Measurements from ENCODE around the gene SBNO1.
"Not testable (repeated sequence)": the region's sequence is repeated elsewhere in the genome, so short reads cannot be mapped to it uniquely, and the experiment has no call there.

The SBNO1 gene

GRCh38 chr12:123388177-123388950 lies 23.7 kb upstream of the SBNO1 start:
- peak; percentile 8 for DNase-seq

DNA sequence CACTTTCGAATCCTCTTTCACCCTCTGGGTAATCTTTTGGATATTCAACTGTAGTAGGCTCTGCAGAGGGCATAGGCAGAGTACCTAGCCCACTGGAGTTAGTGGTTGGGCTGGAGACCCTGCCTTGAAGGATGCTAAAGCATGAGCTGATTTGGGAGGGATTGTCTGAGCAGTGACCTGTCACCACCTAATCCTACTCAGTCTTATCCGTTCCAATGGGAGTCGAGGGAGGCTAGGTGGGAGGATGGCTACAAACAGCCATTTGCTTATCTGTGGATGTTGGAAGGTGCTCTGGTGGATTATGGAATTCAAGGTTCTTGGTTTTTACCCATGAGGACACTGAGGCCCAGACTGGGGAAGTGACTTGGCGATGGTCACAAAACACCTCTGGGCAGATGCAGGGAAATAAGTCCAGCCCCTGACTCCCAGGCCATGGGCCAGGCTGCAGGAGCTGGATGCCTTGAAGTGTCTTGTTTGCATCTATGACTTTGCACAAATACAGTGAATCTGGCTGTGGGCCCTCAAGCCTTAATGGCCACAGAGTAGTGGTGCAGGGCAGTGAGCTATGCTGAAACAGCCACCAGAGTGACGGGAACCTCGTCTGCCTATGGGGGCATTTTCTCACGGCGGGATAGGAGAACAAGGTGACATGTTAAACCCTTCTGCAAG lies 23.0 kb upstream of the SBNO1 start:
- no peak for DNase-seq

DNA sequence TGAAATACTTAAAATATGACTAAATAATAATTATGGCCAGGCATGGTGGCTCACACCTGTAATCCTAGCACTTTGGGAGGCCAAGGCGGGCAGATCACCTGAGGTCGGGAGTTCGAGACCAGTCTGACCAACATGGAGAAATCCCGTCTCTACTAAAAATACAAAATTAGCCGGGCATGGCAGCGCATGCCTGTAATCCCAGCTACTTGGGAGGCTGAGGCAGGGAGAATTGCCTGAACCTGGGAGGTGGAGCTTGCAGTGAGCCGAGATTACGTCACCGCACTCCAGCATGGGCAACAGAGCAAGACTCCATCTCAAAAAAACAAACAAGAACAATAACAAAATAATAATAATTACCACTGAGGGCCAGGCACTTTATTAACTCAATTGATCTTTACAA lies 20.9 kb upstream of the SBNO1 start:
- not testable (repeated sequence) for DNase-seq

- DNase-seq, result no peak
Observed at GRCh38 chr12:123384994-123385376, 20.3 kb upstream of the SBNO1 start.

DNA sequence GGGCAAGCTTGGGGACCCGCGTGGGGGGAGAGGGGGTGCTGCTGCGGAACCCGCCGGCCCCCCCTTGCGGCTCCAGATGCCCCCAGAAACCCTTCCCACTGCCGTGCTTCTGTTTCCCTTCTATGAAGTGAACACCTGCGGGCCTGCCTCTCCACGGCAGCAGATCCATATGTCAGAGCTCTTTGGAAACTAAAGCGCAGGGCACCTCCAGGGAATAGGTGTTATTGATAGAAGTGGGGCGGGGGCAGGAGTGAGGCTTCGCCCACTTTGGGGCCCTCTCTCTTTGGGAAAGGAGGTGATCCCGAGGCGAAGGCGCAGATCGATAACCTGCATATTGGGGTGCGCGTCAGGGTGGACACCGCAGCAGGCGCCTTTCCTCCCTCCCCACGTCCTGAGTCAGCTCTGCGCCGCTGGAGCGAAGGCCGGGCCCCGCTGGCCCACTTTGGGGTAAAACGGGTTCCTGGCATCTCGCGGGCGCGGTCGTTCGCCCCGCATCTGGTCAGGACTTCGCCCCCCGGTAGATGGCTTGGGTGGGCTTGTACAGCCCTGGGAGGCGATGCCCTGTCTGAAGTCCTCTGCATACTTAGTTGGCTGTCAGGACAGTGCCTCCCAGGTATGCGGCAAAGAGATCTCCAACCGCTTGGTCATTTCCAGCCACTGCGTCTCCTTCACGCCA lies 19.8 kb upstream of the SBNO1 start:
- no peak for DNase-seq

- no peak for DNase-seq
Observed at GRCh38 chr12:123382684-123383083, 18.0 kb upstream of the SBNO1 start.

GRCh38 chr12:123379391-123379790 lies 14.7 kb upstream of the SBNO1 start:
- DNase-seq, result no peak

- not testable (repeated sequence) for DNase-seq
Observed at GRCh38 chr12:123372415-123372814, 7.8 kb upstream of the SBNO1 start.

GRCh38 chr12:123371667-123372368 lies 7.2 kb upstream of the SBNO1 start:
- DNase-seq, result not testable (repeated sequence)

DNA sequence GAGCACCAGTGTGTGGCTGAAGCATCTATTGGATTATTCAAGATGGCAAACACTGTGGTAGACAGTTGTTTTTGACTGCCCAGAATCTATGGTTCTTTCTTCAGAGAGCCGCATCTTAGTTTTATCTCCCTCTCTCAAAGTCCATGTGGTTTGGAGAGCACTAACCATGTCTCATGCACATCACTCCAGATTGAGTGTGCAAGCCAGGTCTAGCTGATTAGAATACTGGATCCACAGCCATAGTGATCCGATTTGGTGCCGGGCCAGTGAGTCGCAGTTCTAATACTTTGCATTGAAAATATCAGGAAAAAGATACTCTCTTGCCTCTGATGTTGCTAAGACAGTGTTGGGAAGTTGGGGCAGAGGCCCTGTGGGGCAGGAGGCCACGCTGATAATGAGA lies 4.6 kb upstream of the SBNO1 start:
- no peak for DNase-seq

GRCh38 chr12:123368431-123368830 lies 3.8 kb upstream of the SBNO1 start:
- DNase-seq, result not testable (repeated sequence)

DNA sequence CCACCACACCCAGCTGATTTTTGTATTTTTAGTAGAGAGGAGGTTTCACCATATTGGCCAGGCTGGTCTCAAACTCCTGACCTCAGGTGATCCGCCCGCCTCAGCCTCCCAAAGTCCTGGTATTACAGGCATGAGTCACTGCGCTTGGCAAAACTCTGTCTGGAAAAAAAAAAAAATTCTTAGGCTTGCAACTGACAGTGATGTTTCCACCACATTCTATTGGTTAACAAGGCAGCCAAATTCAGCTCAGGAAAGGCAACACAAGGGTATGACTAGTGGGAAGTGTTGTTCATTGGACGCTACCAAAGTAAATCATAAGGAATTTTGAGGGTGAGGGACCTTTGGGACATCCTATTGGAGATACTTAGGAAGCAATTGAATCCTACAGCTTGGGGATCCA lies 2.9 kb upstream of the SBNO1 start:
- no peak for DNase-seq

DNA sequence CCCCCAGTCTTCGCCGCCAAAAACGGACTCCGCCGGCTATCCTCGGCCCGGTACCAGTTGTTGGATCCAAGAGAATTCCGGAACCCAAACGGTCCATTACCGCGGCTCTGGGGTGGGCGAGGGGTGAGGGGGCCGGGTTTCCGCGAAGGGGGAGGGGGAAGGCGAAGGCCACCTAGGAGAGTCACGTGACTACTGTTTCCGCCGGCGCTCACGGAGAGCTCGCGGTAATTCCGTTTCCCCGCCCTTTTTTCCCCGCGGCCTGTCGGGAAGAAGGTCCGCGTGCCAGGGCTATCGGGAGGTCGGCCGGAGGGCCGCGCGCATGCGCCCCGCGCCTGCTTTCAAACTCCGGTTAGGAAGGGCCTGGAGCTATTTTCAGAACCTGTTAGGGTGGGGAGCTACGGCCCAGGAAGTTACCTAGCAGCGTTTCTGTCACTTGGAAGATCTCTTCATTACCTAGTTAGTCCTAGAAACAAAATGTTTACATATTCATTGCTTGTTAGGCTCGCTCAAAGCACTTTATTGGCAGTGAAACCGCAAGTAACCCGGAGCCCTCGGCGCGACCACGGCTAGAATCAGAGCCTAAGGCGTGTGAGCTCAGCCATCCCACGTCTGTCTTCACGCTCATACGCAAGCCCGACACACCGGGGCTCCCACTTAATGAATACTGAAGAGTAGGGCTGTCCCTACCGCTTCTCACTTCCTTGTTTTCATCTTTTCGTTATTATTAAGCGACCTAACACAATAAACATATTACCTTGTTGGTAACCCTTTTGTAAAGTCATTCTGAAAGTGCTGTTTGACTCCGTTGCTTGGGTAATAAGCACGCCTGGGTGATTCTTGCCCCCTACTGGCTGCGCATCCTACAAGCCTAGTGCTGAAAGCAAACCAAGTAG lies 624 bp upstream of the SBNO1 start:
- DNase-seq, result peak; percentile 94

- DNase-seq, result no peak
Observed at GRCh38 chr12:123363740-123364531, 711 bp downstream of the SBNO1 start.

GRCh38 chr12:123363390-123363739 lies 1.3 kb downstream of the SBNO1 start:
- no peak for DNase-seq

DNA sequence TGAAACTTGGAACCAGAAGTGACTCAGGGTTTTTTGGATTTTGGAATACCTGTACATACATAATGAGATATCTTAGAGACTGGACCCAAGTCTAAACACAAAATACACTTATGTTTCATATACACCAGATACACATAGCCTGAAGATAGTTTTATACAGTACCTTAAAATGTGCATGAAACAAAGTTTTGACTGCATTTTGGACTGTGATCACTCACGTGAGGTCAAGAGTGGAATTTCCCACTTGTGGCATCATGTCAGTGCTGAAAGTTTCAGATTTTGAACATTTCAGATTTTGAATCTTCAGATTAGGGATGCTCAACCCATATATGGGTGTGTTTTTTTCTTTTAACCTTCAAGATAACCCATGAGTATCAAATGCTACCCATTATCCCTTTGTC lies 6.6 kb downstream of the SBNO1 start:
- DNase-seq, result no peak

DNA sequence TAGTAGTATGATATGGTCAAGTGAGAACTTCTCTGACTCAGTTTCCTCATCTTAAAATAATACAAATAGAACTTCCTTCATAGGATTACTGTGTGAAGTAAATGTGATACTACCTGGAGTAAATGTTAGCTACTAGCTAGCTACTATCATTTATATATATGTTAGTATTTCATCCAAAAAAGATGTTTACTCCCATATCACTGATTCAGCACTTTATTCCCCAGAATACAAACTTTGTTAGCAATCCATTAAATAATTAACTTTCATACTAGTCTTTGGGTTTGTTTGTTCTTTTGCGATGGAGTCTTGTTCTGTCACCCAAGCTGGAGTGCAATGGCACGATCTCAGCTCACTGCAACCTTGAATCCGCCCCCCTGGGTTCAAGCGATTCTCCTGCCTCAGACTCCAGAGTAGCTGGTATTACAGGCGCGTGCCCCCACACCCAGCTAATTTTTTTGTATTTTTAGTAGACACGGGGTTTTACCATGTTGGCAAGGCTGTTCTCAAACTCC lies 8.4 kb downstream of the SBNO1 start:
- DNase-seq, result no peak

- no peak for DNase-seq
Observed at GRCh38 chr12:123354600-123354999, 10.0 kb downstream of the SBNO1 start.

GRCh38 chr12:123351349-123351748 lies 13.3 kb downstream of the SBNO1 start:
- DNase-seq, result no peak

GRCh38 chr12:123346946-123347345 lies 17.7 kb downstream of the SBNO1 start:
- DNase-seq, result no peak

- DNase-seq, result no peak
Observed at GRCh38 chr12:123344086-123344485, 20.6 kb downstream of the SBNO1 start.
